ENCODE measurements around the gene C19orf33. TPM values are rescaled to one million over a fixed set of nuclear protein-coding genes. Genes with fewer than 3 reads are reported as not detected.

C19orf33 gene
- total and polyA plus RNA-seq, 2 experiments from 2014 or later: 58.9 to 72.2 TPM

- TF ChIP-seq REST (IDR thresholded peaks at IDR 0.05; ENCODE audit: unreplicated experiment): no peak
- TF ChIP-seq NANOG (IDR thresholded peaks at IDR 0.05; ENCODE audit: borderline replicate concordance): no peak
- no peak for TF ChIP-seq ZNF114 (CRISPR knock-in tag; IDR thresholded peaks at IDR 0.05)
- no peak for TF ChIP-seq CREB1 (CRISPR knock-in tag; IDR thresholded peaks at IDR 0.05; ENCODE audit: low read depth)
- no peak for TF ChIP-seq STAT1 (IDR thresholded peaks at IDR 0.05; ENCODE audit: unreplicated experiment)
- no peak for TF ChIP-seq EZH2 (IDR thresholded peaks at IDR 0.05; ENCODE audit: low read depth, unreplicated experiment)
- TF ChIP-seq JUNB (IDR thresholded peaks at IDR 0.05; ENCODE audit: unreplicated experiment): no peak
Measured at GRCh38 chr19:38270587-38271167, 33.4 kb upstream of the C19orf33 start (continued).

DNA sequence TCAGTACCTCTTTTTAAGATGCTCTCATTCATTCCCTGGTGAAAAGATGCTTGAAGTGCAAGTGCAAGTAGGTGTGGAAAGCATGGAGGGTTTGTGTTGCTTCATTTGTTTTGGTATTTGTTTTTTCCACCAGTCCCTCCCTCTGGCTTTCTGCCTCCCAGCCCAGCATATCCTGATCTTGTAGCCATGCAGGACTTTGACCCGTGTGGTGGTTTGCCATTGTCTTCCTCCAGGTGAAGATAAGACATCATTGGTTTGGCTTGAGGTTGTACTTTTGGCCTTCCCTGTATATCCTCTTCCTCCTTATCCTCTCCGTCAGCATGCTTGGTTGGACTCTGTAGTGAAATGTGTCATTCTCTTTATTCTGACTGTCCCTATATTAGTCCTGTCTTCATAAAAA lies 30.6 kb upstream of the C19orf33 start:
- Histone ChIP-seq H3F3A (replicated peaks; ENCODE audit: low read depth) (peaks cover 9% of the 10 kb centered on the region; the same call in 1 of the 2 replicates), H3K4me2 (no peak overlapping the region), H3K36me3 (ENCODE audit: insufficient read depth) (no peaks in the 10 kb centered on the region), H3K27ac (ENCODE audit: low read depth) (peak overlapping the region; percentile 56; the same call in 1 of the 2 replicates), H3K9me2 (ENCODE audit: insufficient read depth) (no peaks in the 10 kb centered on the region), H4K20me1 (replicated peaks; ENCODE audit: insufficient read depth) (peaks cover 76% of the 10 kb centered on the region), H3K79me2 (replicated peaks; ENCODE audit: insufficient read depth) (peaks cover 100% of the 10 kb centered on the region), H2AFZ (no peak overlapping the region), H3K4me3 (no peak overlapping the region), H3K27me3 (ENCODE audit: insufficient read depth) (no peaks in the 10 kb centered on the region), H3K4me1 (ENCODE audit: insufficient read depth) (peaks cover 7% of the 10 kb centered on the region)
- no peak for ATAC-seq
- Mint-ChIP-seq H3K36me3 (ENCODE audit: low read depth) (peaks cover 17% of the 10 kb centered on the region; the same call in 2 of the 3 replicates), H3K27ac (no peak overlapping the region), H3K9me3 (no peaks in the 10 kb centered on the region), H3K27me3 (ENCODE audit: insufficient read depth, low read depth, poor library complexity) (no peaks in the 10 kb centered on the region), H3K4me1 (peaks cover 10% of the 10 kb centered on the region; the same call in 2 of the 3 replicates), H3K4me3 (no peak overlapping the region)
- TF ChIP-seq EZH2phosphoT487 (IDR thresholded peaks at IDR 0.05; ENCODE audit: unreplicated experiment): no peak
- no peak for TF ChIP-seq POLR2AphosphoS5 (IDR thresholded peaks at IDR 0.05; ENCODE audit: low read depth)
- no peak for TF ChIP-seq CREB1 (CRISPR knock-in tag; IDR thresholded peaks at IDR 0.05; ENCODE audit: low read depth)
- no peak for TF ChIP-seq ZNF331 (CRISPR knock-in tag; IDR thresholded peaks at IDR 0.05; ENCODE audit: low read depth)
- no peak for TF ChIP-seq REST (IDR thresholded peaks at IDR 0.05; ENCODE audit: unreplicated experiment)
- no peak for DNase-seq (ENCODE audit: low spot score)

Data from GM23338 (cell line).